OCI-LY7 (cell line): ENCODE measurements around the gene DIAPH2. TPM values are rescaled to one million over a fixed set of nuclear protein-coding genes. Genes with fewer than 3 reads are reported as not detected.
A peak's percentile ranks its signal among the peaks of the same experiment; 100 is the strongest.

ENCODE experiments used
- BruUV-seq: library from RNA; stranded (reverse); fragments of 400-500 nt; replicated peaks from 2 replicates; lab custom pipeline; 2021; lab: Mats Ljungman, UMichigan
- CTCF ChIA-PET: fragments of 300-600 bp; sonication (Branson Sonifier 250); formaldehyde crosslinking; loops from one replicate; lab custom pipeline; 2022; ENCODE audit warnings: antibody characterized with exemption; ENCODE audit not compliant: unreplicated experiment; lab: Charles Lee
- POLR2A ChIA-PET: fragments of 300-600 bp; sonication (Branson Sonifier 250); formaldehyde crosslinking; loops from one replicate; lab custom pipeline; 2022; ENCODE audit warnings: antibody characterized with exemption; lab: Charles Lee
- DNase-seq: peaks from one replicate; pipeline ENCODE4 v3.0.0-alpha.2; 2015; ENCODE audit warnings: low spot score
- H2AFZ ChIP-seq: fragments of 200-600 bp; sonication (generic), shearing (Covaris generic); 2 replicates; pipeline ENCODE4 v1.6.1; 2014; ENCODE audit warnings: mild to moderate bottlenecking, antibody characterized with exemption, low read length, moderate library complexity
- H3K27ac ChIP-seq: fragments of 200-600 bp; sonication (generic); 2 replicates; pipeline ENCODE4 v1.5.1; 2014; ENCODE audit warnings: mixed run types, low read depth, mild to moderate bottlenecking, moderate library complexity, low read length, inconsistent platforms; ENCODE audit not compliant: poor library complexity, severe bottlenecking
- H3K36me3 ChIP-seq: fragments of 200-600 bp; sonication (generic); 2 replicates; pipeline ENCODE4 v1.6.1; 2014; ENCODE audit warnings: mild to moderate bottlenecking, antibody characterized with exemption, low read length, moderate library complexity, mixed read lengths; ENCODE audit not compliant: insufficient read depth
- H3K4me1 ChIP-seq: fragments of 200-600 bp; sonication (generic); 2 replicates; pipeline ENCODE4 v1.5.1; 2014; ENCODE audit warnings: mild to moderate bottlenecking, low read length; ENCODE audit not compliant: insufficient read depth, poor library complexity, severe bottlenecking
- H3K4me2 ChIP-seq: fragments of 200-600 bp; sonication (generic); 2 replicates; pipeline ENCODE4 v1.6.1; 2014; ENCODE audit warnings: mild to moderate bottlenecking, low read length
- H3K4me3 ChIP-seq: fragments of 200-600 bp; sonication (generic); 2 replicates; pipeline ENCODE4 v1.5.1; 2014; ENCODE audit warnings: mild to moderate bottlenecking, low read depth, low read length; ENCODE audit not compliant: poor library complexity, severe bottlenecking
- H3K79me2 ChIP-seq: fragments of 200-600 bp; sonication (generic); 2 replicates; pipeline ENCODE4 v1.6.1; 2016; ENCODE audit warnings: low read depth, mild to moderate bottlenecking, low read length, moderate library complexity, mixed read lengths; ENCODE audit not compliant: insufficient read depth
- H3K9me2 ChIP-seq: fragments of 200-600 bp; sonication (generic); 2 replicates; pipeline ENCODE4 v1.6.1; 2016; ENCODE audit warnings: mild to moderate bottlenecking, low read length, mixed read lengths; ENCODE audit not compliant: insufficient read depth
- H3K9me3 ChIP-seq: fragments of 200-600 bp; sonication (generic); 2 replicates; pipeline ENCODE4 v1.6.1; 2014; ENCODE audit warnings: mild to moderate bottlenecking, mixed run types, low read length, mixed read lengths
- H4K20me1 ChIP-seq: fragments of 200-600 bp; sonication (generic); 2 replicates; pipeline ENCODE4 v1.6.1; 2014; ENCODE audit warnings: mild to moderate bottlenecking, antibody characterized with exemption, low read length, moderate library complexity, mixed read lengths; ENCODE audit not compliant: insufficient read depth
- CTCF ChIP-seq: fragments of 200-600 bp; sonication (generic); conservative IDR thresholded peaks from 2 replicates; pipeline ENCODE4 v1.5.1; 2014; ENCODE audit warnings: mild to moderate bottlenecking, antibody characterized with exemption, low read length, moderate library complexity, mixed read lengths
- EZH2phosphoT487 ChIP-seq: fragments of 200-600 bp; sonication (generic); IDR thresholded peaks from 2 replicates; pipeline ENCODE4 v1.6.1; 2018; ENCODE audit warnings: low read depth, borderline replicate concordance, mild to moderate bottlenecking, mixed run types, antibody characterized with exemption, low read length, moderate library complexity, mixed read lengths
- intact Hi-C: fragments of 100-400 bp; cut with micrococcal nuclease; formaldehyde crosslinking; loops from one replicate; pipeline ENCODE4 v1.10.0; 2022; ENCODE audit not compliant: unreplicated experiment
- total RNA-seq, 2 experiments: library from RNA; depleted of rRNA in 1 of 2; stranded (reverse); fragments of >200 nt in 1 of 2; shearing (Covaris generic) in 1 of 2; gene quantifications; 2 replicates each; pipeline ENCODE4 v1.2.3, GENCODE V29; 2014 to 2022

DIAPH2 gene
- total RNA-seq, 2 experiments from 2014 or later, result 21.3 to 21.5 TPM

- H3K27ac ChIP-seq, result no peak overlapping the region
- BruUV-seq, result no TSS peak
- TF ChIP-seq EZH2phosphoT487 (no peak), CTCF (no peak)
- no peak overlapping the region for H3K4me2 ChIP-seq
- no peak overlapping the region for H3K4me3 ChIP-seq
- H4K20me1 ChIP-seq, result no peaks in the 10 kb centered on the region
- H2AFZ ChIP-seq, result no peak overlapping the region
- DNase-seq, result no peak
- H3K9me3 ChIP-seq, result no peaks in the 10 kb centered on the region
- ChIA-PET POLR2A (no interaction called here), CTCF (no interaction called here)
- no peaks in the 10 kb centered on the region for H3K36me3 ChIP-seq
- no peaks in the 10 kb centered on the region for H3K4me1 ChIP-seq
- intact Hi-C loops, result no loop called here
- H3K79me2 ChIP-seq, result no peaks in the 10 kb centered on the region
- no peaks in the 10 kb centered on the region for H3K9me2 ChIP-seq
Measured at GRCh38 chrX:97490656-97491055, 806.0 kb downstream of the DIAPH2 start.

GRCh38 chrX:97494756-97495372, 810.2 kb downstream of the DIAPH2 start:
- intact Hi-C loops, result no loop called here
- no peaks in the 10 kb centered on the region; the same call in 1 of the 2 replicates for H3K9me3 ChIP-seq
- H3K79me2 ChIP-seq, result no peaks in the 10 kb centered on the region
- CTCF ChIA-PET, result no interaction called here
- no peak overlapping the region for H3K4me3 ChIP-seq
- H3K36me3 ChIP-seq, result no peaks in the 10 kb centered on the region
- BruUV-seq, result no TSS peak
- H3K27ac ChIP-seq, result no peak overlapping the region
- TF ChIP-seq EZH2phosphoT487 (no peak), CTCF (no peak)
- H3K4me1 ChIP-seq, result peaks cover 30% of the 10 kb centered on the region
- DNase-seq, result no peak
- H4K20me1 ChIP-seq, result no peaks in the 10 kb centered on the region
- no peaks in the 10 kb centered on the region for H3K9me2 ChIP-seq
- no peak overlapping the region for H2AFZ ChIP-seq
- no peak overlapping the region for H3K4me2 ChIP-seq
- POLR2A ChIA-PET, result interaction anchor here (0.6 to 1.4 kb wide), 3 partner anchors 11 to 780 kb away, joined by 3 to 4 read pairs (median 3); no protein-coding TSS in a partner anchor

- Histone ChIP-seq H3K27ac (peak overlapping the region; percentile 83), H3K9me2 (no peaks in the 10 kb centered on the region), H3K4me2 (peak overlapping the region; percentile 53), H3K9me3 (no peaks in the 10 kb centered on the region; the same call in 1 of the 2 replicates), H3K4me3 (peak overlapping the region; percentile 18), H2AFZ (peak overlapping the region; percentile 47), H4K20me1 (no peaks in the 10 kb centered on the region), H3K36me3 (no peaks in the 10 kb centered on the region), H3K79me2 (no peaks in the 10 kb centered on the region), H3K4me1 (peaks cover 42% of the 10 kb centered on the region)
- no TSS peak for BruUV-seq
- ChIA-PET POLR2A (no interaction called here), CTCF (no interaction called here)
- DNase-seq, result peak; percentile 46
- TF ChIP-seq CTCF (no peak), EZH2phosphoT487 (no peak)
- intact Hi-C loops, result no loop called here
Measured at GRCh38 chrX:97498093-97498492, 813.5 kb downstream of the DIAPH2 start.
